GM18858 (cell line): ENCODE data around the gene ZNF428.
"Not testable (repeated sequence)": the region's sequence is repeated elsewhere in the genome, so short reads cannot be mapped to it uniquely, and the experiment has no call there.

Experiments
- ATAC-seq: cut with Tn5 transposase; IDR thresholded peaks from one replicate; pipeline ENCODE4 v1.9.1; 2021; ENCODE audit not compliant: unreplicated experiment

ZNF428 gene

DNA sequence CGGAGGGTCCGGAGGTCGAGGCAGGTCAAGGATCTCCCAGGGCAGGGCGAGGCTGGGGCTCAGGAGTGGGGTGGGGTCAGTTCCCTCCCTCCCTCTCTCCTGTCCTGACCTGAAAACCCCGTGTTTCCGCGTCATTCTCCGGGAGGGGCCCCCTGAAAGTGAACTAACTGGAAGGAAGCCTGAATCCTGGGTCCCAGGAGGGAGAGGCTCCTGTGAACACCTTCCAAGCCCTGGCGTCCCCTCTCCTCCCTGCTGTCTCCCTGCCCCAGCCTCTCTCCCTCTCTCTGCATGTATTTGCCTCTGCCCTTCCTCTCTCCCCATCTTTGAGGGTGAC lies 21.0 kb upstream of the ZNF428 start:
- ATAC-seq: no peak

DNA sequence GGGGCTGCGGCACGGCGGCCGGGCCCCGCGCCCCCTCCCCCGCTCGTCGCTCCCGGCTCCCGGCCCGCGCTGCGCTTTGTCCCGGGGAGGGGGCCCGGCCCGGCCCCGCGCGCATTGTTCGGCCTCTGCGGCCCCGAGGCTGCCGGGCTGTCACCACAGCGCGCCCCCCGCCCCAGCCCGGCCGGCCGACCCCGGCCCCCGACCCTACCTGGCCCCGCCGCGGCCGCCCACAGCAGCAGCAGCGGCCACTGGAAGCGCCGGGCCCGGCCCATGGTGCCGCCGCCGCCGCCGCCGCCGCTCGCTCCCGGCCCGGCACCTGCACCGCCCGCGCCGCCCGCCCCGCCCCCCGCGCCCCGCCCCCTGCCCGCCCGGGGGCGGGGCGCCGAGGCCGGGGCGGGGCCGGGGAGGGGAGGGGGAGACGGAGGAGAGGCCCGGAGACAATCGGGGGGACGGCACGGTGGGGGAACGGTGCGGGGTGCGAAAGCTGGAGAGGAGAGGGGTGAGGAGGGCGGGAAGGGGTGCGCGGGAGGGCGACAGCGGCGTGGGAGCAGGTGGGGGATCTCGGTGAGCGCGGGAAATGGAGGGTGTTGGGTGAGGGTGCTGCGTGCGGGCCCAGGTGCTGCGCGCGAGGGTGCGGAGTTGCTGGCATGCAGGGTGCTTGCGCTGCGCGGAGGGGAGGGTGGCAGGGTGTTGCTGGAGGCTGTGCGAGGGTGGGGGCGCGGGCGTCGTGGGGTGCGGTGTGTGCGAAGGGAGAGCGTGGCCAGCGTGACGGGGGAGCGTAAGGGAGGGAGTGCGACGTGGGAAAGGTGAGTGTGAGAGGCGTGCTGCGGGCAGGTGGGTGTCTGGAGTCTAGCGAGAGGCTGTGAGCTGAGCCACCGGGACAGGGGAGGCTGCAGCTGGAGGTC lies 20.3 kb upstream of the ZNF428 start, which contains the start of gene CADM4:
CADM4 (minus strand) TSS at position 332 of the 905 bp plus-strand sequence; CDS start at position 272, 60 bp downstream.
- no peak for ATAC-seq

DNA sequence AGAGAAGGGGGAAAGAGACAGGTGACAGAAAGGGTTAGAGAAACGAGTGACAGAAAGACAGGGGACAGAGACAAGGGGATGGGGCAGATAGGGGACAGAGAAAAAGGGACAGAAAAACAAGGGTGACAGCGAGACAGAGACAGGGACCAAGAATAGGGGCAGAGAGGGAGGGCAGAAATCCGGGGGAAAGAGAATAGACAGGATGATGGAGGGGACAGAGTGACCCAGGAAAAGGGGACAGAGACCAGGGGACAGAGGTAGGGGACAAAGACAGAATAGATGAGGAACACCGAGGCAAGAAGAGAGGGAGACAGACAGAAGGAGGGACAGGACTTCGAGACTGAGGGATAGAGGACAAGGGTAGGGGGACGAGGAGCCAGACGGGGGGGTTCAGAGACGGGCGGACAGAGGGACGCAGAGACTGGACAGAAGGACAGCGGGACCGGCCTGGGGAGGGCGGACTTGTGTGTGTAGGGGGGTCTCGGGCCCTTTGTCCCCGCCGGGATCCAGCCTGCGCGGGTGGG lies 19.6 kb upstream of the ZNF428 start:
- ATAC-seq: no peak

DNA sequence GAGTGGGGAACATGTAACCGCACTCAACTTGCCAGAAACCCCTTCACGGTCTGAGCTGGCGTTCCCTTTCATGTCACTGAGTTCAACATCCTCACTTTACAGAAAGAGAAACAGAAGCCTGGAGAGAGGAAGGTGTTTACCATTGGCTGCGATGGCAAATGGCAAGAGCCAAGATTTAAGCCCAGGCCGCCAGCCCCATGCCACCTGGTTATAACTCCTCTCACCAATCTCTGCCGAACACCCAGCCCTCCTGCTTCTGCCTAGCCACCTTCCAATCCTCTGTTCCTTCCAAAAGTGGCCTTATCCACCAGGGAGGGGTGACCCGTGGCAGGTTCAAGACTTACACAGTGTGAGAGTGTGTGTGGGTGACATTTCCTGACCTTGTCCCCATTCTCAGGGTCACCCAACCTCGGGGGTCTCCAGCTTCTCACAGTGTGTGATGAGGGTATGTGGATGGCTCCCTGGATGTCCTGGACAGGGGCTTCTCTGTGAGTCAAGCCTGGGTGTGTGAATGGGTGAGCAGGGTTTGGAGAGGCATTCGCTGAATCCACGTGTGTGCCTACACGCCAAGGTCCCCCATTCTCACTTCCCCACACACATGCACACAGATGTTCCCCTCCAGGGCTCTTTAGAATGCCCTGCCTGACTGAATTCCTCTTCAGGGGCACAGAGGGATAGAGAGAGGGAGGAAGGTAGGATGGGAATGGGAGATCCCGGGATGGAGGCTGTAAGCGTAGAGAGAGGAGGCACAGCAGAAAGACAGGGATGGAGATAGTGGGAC lies 19.0 kb upstream of the ZNF428 start:
- ATAC-seq: no peak

DNA sequence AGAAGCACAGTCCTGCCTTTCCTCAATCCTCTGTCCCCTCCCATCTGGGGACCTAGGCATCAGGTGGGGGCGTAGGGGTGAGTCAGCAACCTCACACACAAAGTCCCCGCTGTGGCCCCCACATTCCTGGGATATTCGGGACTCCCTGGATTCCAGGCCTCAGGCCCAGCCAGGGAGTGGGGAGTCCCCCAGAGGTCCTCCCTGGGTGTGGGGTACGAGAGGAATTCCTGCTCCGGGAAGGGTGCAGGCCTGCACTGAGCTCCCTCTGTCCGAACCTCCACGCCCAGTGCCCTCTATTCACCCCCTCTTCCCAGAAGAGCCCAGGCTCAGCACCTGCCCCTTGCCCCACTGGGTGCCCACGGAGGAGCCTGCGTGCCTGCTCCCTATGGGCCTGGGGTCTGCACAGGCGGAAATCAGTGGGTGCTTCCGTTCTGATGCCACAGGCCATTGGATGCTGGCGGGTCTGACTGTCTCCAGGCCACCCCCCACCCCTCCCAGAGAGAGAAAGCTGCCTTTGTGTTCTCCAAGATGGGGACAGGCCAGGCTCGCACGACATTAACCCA lies 16.8 kb upstream of the ZNF428 start:
- no peak for ATAC-seq

DNA sequence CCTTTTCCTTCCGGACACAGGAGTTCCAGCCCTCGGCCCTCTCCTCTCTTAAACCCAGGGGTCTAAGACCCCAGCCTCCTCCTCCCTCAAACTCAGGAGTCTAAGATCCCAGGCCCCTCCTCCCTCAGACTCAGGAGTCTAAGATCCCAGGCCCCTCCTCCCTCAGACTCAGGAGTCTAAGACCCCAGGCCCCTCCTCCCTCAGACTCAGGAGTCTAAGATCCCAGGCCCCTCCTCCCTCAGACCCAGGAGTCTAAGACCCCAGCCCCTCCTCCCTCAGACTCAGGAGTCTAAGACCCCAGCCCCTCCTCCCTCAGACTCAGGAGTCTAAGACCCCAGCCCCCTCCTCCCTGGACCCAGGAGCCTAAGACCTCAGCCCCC lies 16.1 kb upstream of the ZNF428 start:
- ATAC-seq: not testable (repeated sequence)

DNA sequence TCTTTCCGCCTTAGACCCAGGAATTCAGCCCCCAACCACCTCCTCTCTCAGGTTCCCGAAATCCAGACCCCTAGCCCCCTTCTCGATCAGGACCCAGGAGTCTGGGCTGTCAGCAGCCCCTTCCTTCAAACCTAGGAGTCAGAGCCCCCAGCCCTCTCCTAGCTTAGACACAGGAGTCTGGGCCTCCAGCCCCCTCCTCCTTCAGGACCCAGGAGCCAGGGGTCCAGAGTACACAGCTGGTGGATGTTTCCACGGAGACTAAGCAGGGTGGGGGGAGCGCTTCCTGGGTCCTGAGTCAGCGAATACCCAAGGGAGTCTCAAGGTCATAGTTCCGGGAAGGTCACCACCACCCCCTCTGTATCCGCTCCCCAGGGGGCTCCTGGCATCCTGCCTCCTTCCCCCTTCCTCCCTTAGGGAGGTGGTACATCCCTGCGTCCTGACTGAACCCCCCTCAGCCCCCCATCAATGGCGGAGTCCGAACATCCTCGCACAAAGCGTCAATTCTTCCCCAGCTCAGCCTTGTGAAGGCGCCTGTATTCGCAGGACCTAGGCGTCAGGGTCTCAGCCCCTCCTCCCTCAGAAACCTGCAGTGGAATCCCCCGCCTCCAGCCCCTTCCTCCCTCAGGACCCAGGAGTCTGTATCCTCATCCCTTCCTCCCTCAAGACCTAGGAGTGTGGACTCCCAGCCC lies 15.6 kb upstream of the ZNF428 start:
- no peak for ATAC-seq

DNA sequence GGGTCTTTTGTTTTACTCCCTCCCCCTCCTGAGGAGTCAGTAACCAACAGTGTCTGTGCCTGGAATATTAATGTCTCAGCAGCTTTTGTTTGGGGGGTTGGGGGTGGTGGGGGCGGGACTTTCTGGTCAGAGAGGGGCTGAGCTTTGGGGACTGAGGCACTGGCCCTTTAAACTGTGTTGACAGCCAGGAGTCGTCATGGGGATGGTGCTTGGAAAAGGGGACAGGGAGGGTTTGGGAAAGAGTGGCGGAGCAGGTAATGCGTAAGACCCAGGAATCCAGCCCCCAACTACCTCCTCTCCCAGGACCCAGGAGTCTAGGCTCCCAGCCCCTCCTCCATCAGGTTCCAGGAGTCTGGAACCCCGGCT lies 15.1 kb upstream of the ZNF428 start:
- no peak for ATAC-seq

DNA sequence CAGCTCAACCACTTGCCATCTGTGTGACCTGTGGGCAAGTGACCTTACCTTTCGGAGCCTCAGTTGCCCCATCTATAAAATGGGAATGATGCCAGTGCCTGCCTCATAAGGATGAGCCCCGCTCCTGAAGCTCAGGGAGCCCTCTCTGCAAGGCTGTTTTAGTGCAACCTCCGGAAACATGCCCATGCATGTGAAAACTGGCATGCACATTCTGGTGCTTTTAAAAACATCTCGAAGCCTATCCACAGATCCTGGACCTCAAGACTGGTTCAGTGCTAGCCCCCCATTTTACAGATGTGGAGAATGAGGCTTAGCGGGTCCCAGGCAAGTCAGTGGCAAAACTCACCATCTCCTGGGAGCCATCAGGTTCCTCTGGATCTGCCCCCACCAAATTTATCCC lies 14.6 kb upstream of the ZNF428 start:
- ATAC-seq: no peak

DNA sequence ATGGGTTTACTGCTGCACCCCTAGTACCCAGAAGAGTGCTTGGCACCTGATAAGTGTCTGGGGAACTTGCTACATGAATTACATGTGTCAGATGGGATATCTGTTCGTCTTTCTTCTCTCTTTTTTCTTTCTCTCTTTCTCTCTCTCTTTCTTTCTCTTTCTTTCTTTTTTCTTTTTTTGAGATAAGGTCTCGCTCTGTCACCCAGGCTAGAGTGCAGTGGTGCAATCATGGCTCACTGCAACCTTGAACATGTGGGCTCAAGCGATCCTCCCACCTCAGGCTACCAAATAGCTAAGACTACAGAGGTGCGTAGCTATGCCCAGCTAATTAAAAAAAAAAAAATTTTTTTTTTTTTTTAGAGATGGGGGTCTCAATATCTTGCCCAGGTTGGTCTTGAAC lies 14.1 kb upstream of the ZNF428 start:
- ATAC-seq: no peak

DNA sequence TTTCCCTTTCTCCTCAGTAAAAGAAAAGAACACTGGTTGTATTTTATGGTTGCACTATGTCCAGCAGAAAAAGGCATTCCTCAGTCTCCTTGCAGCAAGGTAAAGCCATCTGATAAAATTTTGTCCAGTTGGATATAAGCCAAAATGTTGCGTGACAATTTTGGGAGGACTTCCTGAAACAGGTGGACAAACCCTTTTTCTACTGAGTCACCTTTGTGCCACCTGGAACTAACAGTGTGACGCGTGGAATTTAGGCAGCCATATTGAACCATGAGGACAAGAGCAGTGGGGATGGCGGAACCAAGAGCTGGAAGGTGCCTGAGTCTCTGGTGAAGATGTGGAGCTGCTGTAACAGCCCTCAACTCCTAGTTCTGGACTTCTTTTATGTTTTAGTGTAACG lies 12.1 kb upstream of the ZNF428 start:
- no peak for ATAC-seq

DNA sequence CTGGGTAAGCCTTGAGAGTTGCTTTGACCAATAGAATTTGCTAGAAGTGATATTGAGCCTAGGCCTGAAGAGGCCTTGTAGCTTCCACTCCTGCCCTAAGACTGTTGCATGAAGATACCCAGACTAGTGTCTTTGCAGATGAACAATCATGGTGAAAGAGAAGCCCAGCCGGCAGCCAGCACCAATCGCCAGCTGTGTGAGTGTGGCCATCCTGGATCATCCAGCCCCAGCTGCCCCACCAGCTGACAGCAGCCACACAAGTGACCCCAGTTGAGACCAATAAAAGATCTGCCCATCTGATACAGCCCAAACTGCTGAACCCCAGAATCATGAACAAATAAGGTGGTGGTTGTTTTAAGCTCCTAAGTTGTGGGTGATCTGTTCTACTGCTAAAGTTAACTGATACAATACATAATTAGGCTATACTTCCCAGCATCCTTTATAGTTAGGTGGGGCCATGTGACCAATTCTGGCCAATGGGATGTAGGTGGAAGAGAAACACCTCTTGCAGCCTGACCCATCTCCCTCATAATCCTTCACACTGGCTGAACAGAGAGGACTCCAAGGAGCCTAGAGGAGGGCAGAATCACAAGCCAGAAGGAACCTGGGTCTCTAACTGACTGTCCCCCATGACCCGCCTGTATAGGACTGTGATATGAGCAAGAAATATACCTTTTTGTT lies 9.4 kb upstream of the ZNF428 start:
- ATAC-seq: no peak

DNA sequence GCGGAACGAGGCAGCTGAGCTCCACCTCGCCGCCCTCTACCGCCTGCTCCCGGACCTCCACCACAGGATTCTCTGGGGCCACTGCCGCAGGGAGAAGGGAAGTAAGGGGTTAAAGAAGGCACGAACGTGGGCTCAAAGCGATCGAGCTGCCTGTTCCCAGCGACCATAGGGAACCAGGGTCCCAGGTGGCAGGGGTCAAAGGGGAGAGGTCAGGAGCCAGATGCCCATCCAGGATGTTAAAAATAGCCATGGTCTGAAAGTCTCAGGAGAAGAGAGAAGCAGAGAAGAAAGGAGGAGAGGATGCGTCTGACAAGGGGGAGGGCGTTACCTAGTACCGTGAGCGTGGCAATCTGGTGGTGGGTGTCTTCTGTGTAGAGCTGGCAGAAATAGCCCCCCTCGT lies 7.4 kb upstream of the ZNF428 start:
- no peak for ATAC-seq

DNA sequence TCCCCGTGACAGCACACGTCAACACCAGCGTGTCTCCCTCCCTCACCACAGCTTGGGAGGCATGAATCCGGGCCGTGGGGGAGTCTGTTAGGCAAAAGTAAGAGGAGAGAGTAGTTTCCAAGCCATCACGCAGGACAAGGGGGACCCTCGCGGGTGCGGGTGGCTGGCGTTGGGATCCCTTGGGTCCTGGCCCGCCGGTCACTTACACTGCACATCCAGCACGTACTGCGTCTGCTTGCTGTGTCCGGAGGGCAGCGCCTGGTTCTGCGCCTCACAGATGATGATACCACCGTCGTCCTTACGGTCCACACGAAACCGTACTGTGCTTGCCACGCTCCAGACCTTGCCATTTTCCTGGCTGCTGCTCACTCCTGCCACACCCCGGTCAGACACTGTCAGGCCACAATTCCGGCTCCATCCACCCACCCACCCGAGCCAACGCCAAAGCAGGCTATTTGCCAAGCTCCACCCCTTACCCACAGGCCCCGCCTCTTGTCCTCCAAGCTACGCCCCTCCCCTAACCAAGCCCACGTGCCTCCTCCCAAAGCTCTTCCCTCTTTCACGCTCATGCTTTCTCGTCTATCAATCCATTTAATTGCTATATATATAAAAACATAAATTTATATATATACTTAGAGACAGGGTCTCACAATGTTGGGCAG lies 6.6 kb upstream of the ZNF428 start:
- ATAC-seq: no peak

DNA sequence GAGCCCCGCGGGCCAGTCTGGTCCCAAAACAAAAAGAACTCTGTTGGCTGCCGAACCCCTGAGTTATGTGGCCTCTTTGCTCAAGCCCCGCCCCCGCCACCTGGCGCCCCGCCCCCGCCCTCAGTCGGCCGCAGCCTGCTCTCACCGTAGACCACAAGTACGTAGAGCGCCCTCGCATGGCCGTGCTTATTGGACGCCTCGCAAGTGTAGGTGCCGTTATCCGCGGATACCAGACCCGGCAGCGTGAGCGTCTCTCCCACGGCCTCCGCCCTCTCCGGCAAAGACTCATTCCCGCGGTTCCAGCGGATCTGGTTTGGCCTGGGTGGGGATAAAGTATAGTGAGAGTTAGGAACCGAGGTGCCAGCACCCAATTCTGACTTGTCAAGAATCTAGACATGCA lies 5.5 kb upstream of the ZNF428 start:
- ATAC-seq: no peak

DNA sequence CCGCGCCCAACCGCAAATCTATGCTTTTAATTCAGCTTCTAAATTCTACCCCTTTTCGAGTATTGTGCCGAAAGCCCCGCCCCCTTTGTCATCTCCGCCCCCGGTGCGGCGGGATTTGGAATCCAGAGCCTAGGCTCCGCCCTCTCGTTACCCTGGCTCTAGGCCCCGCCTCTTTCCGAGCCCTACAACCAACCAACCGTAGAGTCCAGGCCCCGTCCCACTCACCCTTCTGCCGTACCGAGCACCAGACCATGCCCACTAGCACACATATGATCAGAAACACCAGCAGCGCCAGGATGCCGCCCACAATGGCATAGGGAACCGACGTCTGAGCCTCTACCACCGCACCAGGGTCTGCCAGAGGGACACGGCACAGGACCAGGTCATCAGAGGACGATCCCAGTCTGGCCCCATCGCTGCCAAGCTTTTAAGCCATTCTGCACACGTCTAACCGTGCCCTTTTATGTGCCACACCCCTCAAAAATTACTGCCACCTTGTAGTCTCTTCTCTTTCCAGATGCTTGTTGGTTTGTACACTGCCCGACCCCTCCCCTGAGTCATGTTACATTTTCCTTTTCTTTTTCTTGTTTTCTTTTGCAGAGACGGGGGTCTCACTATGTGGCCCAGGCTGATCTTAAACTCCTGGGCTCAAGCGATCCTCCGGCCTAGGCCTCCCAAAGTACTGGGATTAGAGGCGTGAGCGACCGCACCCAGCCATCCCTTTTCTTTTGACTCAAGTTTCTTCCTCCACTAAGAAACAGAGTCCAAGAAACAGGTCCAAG lies 4.7 kb upstream of the ZNF428 start:
- no peak for ATAC-seq

DNA sequence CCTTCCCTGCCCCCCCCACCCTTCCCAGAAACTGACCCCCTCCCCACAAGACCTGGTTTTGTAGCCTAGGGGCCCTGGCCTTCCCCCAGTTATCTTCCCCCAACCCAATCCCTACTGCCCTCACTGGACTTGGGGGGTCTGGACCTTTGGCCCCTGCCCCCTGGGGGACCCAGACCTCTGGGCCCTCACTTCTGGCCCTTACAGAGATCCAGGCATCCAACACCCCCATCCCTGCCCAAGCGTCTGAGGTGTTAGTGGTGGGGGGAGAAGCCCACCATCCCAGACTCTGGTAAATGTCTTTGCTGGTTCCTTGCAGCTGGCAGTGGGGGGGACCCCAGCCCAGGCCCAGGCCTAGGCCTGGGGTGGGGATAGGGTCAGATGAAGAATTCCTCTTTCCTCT lies 3.5 kb upstream of the ZNF428 start:
- ATAC-seq: no peak

DNA sequence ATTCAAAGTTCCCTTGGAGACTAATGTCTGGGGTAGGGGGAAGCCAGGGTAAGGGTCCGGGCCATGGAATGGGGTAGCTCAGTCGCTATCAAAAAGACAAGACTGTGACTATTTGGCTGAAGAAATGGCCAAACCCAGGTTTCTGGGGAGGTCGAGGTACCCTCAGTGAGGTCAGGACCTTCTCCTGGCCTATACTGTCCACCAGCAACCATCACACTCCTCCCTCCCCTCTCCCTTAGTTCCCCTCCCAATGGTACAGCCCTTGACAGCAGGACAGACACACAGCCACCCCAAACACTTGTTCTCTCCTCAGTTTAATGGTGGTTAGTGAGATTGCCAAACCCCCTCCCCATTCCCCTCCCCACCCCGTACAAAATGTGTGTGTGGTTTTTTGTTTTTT lies 2.6 kb upstream of the ZNF428 start:
- no peak for ATAC-seq
